Fibroblast of skin of left biceps (primary cell): Measurements from ENCODE around the gene SH3GL1.

Experiments used
- DNase-seq, 2 experiments: peaks; one replicate each; pipeline ENCODE4 v3.0.0-alpha.2; 2013; ENCODE audit warnings: low read depth in 2 of 2

SH3GL1 gene

GRCh38 chr19:4399812-4400134, 574 bp downstream of the SH3GL1 start:
- no peak for DNase-seq

GRCh38 chr19:4396949-4397783, 3.2 kb downstream of the SH3GL1 start:
- DNase-seq = no peak

GRCh38 chr19:4393947-4394590, 6.3 kb downstream of the SH3GL1 start:
- DNase-seq = no peak

- DNase-seq = no peak
Observed at GRCh38 chr19:4391701-4392483, 8.5 kb downstream of the SH3GL1 start.

- DNase-seq = no peak
Observed at GRCh38 chr19:4391306-4391693, 9.0 kb downstream of the SH3GL1 start.

GRCh38 chr19:4390567-4391305, 9.6 kb downstream of the SH3GL1 start:
- no peak for DNase-seq

- no peak for DNase-seq
Observed at GRCh38 chr19:4390017-4390566, 10.3 kb downstream of the SH3GL1 start.

- no peak for DNase-seq
Observed at GRCh38 chr19:4389511-4390016, 10.8 kb downstream of the SH3GL1 start.

- no peak for DNase-seq
Observed at GRCh38 chr19:4389064-4389375, 11.3 kb downstream of the SH3GL1 start.

GRCh38 chr19:4388337-4389063, 11.8 kb downstream of the SH3GL1 start:
- DNase-seq = no peak

- no peak for DNase-seq
Observed at GRCh38 chr19:4386041-4386782, 14.1 kb downstream of the SH3GL1 start.

GRCh38 chr19:4385291-4386040, 14.9 kb downstream of the SH3GL1 start:
- no peak for DNase-seq

- DNase-seq = no peak
Observed at GRCh38 chr19:4380254-4380727, 20.1 kb downstream of the SH3GL1 start.

GRCh38 chr19:4379383-4380253, 20.7 kb downstream of the SH3GL1 start:
- no peak for DNase-seq

- DNase-seq = no peak
Observed at GRCh38 chr19:4378886-4379285, 21.5 kb downstream of the SH3GL1 start.

GRCh38 chr19:4376991-4377781, 23.2 kb downstream of the SH3GL1 start:
- no peak for DNase-seq

GRCh38 chr19:4376671-4376990, 23.7 kb downstream of the SH3GL1 start:
- DNase-seq = no peak
